IMR-90 (cell line): ENCODE data around the gene FSTL5.

Source experiments
- CEBPB ChIP-seq: IDR thresholded peaks from 2 replicates; pipeline ENCODE4 v1.6.1; 2012; ENCODE audit warnings: low read depth, low read length, improper control_type of control experiment
- MAFK ChIP-seq: IDR thresholded peaks from 2 replicates; pipeline ENCODE4 v1.6.1; 2012; ENCODE audit warnings: low read depth, low read length, improper control_type of control experiment
- POLR2A ChIP-seq: IDR thresholded peaks from 2 replicates; pipeline ENCODE4 v1.6.1; 2012; ENCODE audit warnings: mild to moderate bottlenecking, low read depth, low read length
- RCOR1 ChIP-seq: IDR thresholded peaks from 2 replicates; pipeline ENCODE4 v1.6.1; 2012; ENCODE audit warnings: mild to moderate bottlenecking, low read length, improper control_type of control experiment; ENCODE audit not compliant: insufficient replicate concordance
- TF ChIP-seq, protein P1 (sequence below): conservative IDR thresholded peaks from 2 replicates; pipeline ENCODE4 v1.5.1; 2012; ENCODE audit warnings: mild to moderate bottlenecking, low read depth, low read length, improper control_type of control experiment

DNA sequence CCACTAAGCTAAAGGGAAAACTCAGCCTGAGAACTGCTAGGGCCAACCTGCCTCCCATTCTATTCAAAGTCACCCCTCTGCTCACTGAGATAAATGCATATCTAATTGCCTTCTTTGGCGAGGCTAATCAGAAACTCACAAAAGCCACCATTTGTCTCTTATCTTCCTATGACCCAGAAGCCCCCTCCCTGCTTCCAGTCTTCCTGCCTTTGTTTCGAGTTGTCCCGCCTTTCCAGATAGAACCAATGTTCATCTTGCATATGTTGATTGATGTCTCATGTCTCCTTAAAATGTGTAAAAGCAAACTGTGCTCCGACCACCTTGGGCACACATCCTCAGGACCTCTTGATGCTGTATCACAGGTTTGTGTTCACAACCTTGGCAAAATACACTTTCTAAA is 459.8 kb downstream of the FSTL5 start:
- TF ChIP-seq RCOR1: no peak
- TF ChIP-seq, protein P1, sequence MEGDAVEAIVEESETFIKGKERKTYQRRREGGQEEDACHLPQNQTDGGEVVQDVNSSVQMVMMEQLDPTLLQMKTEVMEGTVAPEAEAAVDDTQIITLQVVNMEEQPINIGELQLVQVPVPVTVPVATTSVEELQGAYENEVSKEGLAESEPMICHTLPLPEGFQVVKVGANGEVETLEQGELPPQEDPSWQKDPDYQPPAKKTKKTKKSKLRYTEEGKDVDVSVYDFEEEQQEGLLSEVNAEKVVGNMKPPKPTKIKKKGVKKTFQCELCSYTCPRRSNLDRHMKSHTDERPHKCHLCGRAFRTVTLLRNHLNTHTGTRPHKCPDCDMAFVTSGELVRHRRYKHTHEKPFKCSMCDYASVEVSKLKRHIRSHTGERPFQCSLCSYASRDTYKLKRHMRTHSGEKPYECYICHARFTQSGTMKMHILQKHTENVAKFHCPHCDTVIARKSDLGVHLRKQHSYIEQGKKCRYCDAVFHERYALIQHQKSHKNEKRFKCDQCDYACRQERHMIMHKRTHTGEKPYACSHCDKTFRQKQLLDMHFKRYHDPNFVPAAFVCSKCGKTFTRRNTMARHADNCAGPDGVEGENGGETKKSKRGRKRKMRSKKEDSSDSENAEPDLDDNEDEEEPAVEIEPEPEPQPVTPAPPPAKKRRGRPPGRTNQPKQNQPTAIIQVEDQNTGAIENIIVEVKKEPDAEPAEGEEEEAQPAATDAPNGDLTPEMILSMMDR: no peak
- no peak for TF ChIP-seq MAFK
- no peak for TF ChIP-seq POLR2A
- TF ChIP-seq CEBPB: no peak
